ENCODE results near the gene MAN1B1.

DNA sequence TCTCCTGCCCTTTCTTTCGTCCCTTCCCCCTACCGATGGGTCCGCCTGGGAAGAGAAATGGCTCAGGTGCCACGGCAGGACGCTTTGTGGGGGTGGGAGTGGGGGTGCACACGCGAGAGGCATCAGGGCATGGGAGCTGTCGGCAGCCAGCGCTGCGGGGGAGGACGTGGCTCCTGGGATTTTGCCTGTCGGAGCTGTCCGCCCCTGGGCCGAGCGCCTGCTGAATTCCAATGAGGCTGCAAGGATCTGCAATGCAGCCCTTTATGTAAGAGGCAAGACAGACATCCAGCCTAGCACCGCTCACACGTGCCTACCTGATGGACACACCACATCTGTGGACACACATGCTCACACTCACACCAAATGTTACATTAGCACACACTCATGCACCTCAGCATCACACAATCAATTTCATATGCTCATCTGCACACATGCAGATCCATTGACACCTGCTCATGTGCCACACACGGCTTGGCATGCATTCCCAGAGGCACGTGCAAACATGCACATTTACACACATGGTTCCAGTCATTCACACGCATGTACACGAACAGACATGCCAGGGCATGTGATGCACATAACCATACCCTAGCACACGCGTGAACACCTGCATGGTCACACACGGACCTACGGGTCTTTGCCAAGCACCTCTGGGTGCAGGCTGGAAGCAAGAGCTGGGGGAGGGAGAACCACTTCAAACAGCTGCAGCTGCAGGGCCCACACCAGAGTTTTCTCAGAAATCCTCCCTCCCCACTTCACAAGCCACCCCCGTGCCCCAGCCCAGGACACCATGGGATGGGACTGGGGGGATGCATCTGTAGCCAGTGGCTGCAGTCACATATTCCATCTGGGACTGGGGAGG lies 53.6 kb downstream of the MAN1B1 start:
- TF ChIP-seq, protein P1, sequence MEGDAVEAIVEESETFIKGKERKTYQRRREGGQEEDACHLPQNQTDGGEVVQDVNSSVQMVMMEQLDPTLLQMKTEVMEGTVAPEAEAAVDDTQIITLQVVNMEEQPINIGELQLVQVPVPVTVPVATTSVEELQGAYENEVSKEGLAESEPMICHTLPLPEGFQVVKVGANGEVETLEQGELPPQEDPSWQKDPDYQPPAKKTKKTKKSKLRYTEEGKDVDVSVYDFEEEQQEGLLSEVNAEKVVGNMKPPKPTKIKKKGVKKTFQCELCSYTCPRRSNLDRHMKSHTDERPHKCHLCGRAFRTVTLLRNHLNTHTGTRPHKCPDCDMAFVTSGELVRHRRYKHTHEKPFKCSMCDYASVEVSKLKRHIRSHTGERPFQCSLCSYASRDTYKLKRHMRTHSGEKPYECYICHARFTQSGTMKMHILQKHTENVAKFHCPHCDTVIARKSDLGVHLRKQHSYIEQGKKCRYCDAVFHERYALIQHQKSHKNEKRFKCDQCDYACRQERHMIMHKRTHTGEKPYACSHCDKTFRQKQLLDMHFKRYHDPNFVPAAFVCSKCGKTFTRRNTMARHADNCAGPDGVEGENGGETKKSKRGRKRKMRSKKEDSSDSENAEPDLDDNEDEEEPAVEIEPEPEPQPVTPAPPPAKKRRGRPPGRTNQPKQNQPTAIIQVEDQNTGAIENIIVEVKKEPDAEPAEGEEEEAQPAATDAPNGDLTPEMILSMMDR (IDR thresholded peaks at IDR 0.05; ENCODE audit: extremely low read depth in 1 of 2, insufficient read depth in 1 of 2, low read depth in 1 of 2, low read length in 2 of 2) = no peak
- no peak for TF ChIP-seq EZH2 (IDR thresholded peaks at IDR 0.05; ENCODE audit: borderline replicate concordance, low read depth, low read length, severe bottlenecking)
- no peak for TF ChIP-seq FOS (IDR thresholded peaks at IDR 0.05; ENCODE audit: borderline replicate concordance, insufficient read depth, low read length)
- no peak for TF ChIP-seq JUN (IDR thresholded peaks at IDR 0.05; ENCODE audit: borderline replicate concordance, insufficient read depth, insufficient read length, low read depth)

All from endothelial cell of umbilical vein (primary cell).